CD4-positive, CD25-positive, alpha-beta regulatory T cell (primary cell): ENCODE results near the gene PATZ1. TPM values are rescaled to one million over a fixed set of nuclear protein-coding genes. Genes with fewer than 3 reads are reported as not detected.

Experiments
- ATAC-seq, 2 donors: fragments of 150-1000 bp; cut with Tn5 transposase; one replicate each; pipeline ENCODE4 v1.10.0; 2021; ENCODE audit warnings: low read depth in 2 of 2, moderate number of reproducible peaks in 2 of 2, moderate library complexity in 1 of 2
- DNase-seq, 3 donors: peaks; one replicate each; pipeline versions ENCODE4 v3.0.0 to v3.0.0-alpha.2; 2012 to 2022; ENCODE audit warnings: mixed read lengths in 1 of 3
- H3K27ac ChIP-seq: one replicate; pipeline ENCODE4 v1.7.0; 2013; ENCODE audit warnings: mild to moderate bottlenecking, low read length; ENCODE audit not compliant: insufficient read depth, poor library complexity, severe bottlenecking
- H3K27me3 ChIP-seq: one replicate; pipeline ENCODE4 v1.7.0; 2013; ENCODE audit warnings: low read length; ENCODE audit not compliant: control insufficient read depth, insufficient read depth
- H3K36me3 ChIP-seq: one replicate; pipeline ENCODE4 v1.7.0; 2013; ENCODE audit warnings: mild to moderate bottlenecking, low read length, moderate library complexity; ENCODE audit not compliant: control insufficient read depth, insufficient read depth
- H3K4me1 ChIP-seq: 2 replicates; pipeline ENCODE4 v1.7.0; 2013; ENCODE audit warnings: mild to moderate bottlenecking, low read length; ENCODE audit not compliant: insufficient read depth, control insufficient read depth, poor library complexity, severe bottlenecking
- H3K4me3 ChIP-seq: one replicate; pipeline ENCODE4 v1.7.0; 2013; ENCODE audit warnings: low read depth, mild to moderate bottlenecking, low read length, moderate library complexity
- H3K9me3 ChIP-seq, 2 experiments: 1 replicate in 1 of 2; 2 replicates in 1 of 2; pipeline ENCODE4 v1.7.0; 2013; ENCODE audit warnings: low read length in 2 of 2, mild to moderate bottlenecking in 1 of 2, moderate library complexity in 1 of 2; ENCODE audit not compliant: control insufficient read depth in 2 of 2
- H3K27ac Mint-ChIP-seq, 3 donors: one replicate each; pipeline ENCODE4 v1.8.0; 2020 to 2022; ENCODE audit warnings: mild to moderate bottlenecking in 3 of 3, mixed read lengths in 3 of 3, moderate library complexity in 2 of 3
- H3K27me3 Mint-ChIP-seq: one replicate; pipeline ENCODE4 v1.8.0; 2022; ENCODE audit warnings: mild to moderate bottlenecking, mixed read lengths
- H3K36me3 Mint-ChIP-seq: one replicate; pipeline ENCODE4 v1.8.0; 2020; ENCODE audit warnings: mixed read lengths
- H3K4me1 Mint-ChIP-seq, 4 donors: one replicate each; pipeline ENCODE4 v1.8.0; 2020 to 2022; ENCODE audit warnings: mixed read lengths in 4 of 4, mild to moderate bottlenecking in 1 of 4
- H3K4me3 Mint-ChIP-seq, 4 donors: one replicate each; pipeline ENCODE4 v1.8.0; 2020 to 2022; ENCODE audit warnings: mild to moderate bottlenecking in 4 of 4, mixed read lengths in 4 of 4, moderate library complexity in 3 of 4
- H3K9me3 Mint-ChIP-seq, 7 donors: one replicate each; pipeline ENCODE4 v1.8.0; 2020 to 2022; ENCODE audit warnings: mixed read lengths in 7 of 7, mild to moderate bottlenecking in 3 of 7, moderate library complexity in 2 of 7
- polyA plus RNA-seq, 4 donors: library from polyadenylated mRNA; unstranded; fragments of 300-500 nt; fragmentation: Illumina TruSeq; gene quantifications; one replicate each; pipeline ENCODE4 v1.2.3, GENCODE V29; 2021
- total RNA-seq: library from RNA; stranded (reverse); gene quantifications from one replicate; pipeline ENCODE4 v1.2.3, GENCODE V29; 2022

Gene PATZ1
- total and polyA plus RNA-seq, 5 donors from 2014 or later, result 8.2 to 38.9 (median 12.2) TPM

- H3K9me3 ChIP-seq, result no peaks in the 10 kb centered on the region
- H3K36me3 Mint-ChIP-seq, result peaks cover 48% of the 10 kb centered on the region
- H3K9me3 Mint-ChIP-seq, result peaks cover 0 to 1% (median 0%) of the 10 kb centered on the region in 7 donors
- no peaks in the 10 kb centered on the region for H3K27me3 ChIP-seq
- no peak for ATAC-seq
- H3K36me3 ChIP-seq, result peaks cover 45% of the 10 kb centered on the region
- H3K27ac ChIP-seq, result peak overlapping the region; percentile 80
- H3K4me3 ChIP-seq, result no peak overlapping the region
- H3K27me3 Mint-ChIP-seq, result no peaks in the 10 kb centered on the region
- H3K4me1 Mint-ChIP-seq, result peaks cover 24 to 95% (median 58%) of the 10 kb centered on the region in 4 donors
- no peak for DNase-seq
- H3K4me1 ChIP-seq, result peaks cover 72% of the 10 kb centered on the region
- H3K27ac Mint-ChIP-seq, result peak overlapping the region; percentile 92 to 98 (median 92)
- H3K4me3 Mint-ChIP-seq, result peak overlapping the region in 3 of 4 donors; percentile 13 to 47 (median 26)
Observed at GRCh38 chr22:31276426-31277167, 69.5 kb downstream of the PATZ1 start.

Other genes with a start within 250 kb of the PATZ1 start
- 30.6 TPM for gene SELENOM, start 238.8 kb downstream of the PATZ1 start, total RNA-seq
- gene SELENOM, start 238.8 kb downstream of the PATZ1 start, polyA plus RNA-seq, result 100 to 1,000 TPM; 113 to 142 (median 133) TPM
- not detected for gene INPP5J, start 223.4 kb downstream of the PATZ1 start, total RNA-seq
- gene INPP5J, start 223.4 kb downstream of the PATZ1 start, polyA plus RNA-seq, result under 1 TPM in 1 of 4 donors, not detected in 3; 0.47 TPM
- gene PLA2G3, start 205.8 kb downstream of the PATZ1 start, total RNA-seq, result not detected
- gene PLA2G3, start 205.8 kb downstream of the PATZ1 start, polyA plus RNA-seq, result not detected
- 13.8 TPM for gene RNF185, start 186.2 kb downstream of the PATZ1 start, total RNA-seq
- 10 to 100 TPM; 23.6 to 34.7 (median 30.4) TPM for gene RNF185, start 186.2 kb downstream of the PATZ1 start, polyA plus RNA-seq
- gene LIMK2, start 134.0 kb downstream of the PATZ1 start, total RNA-seq, result 42.4 TPM
- gene LIMK2, start 134.0 kb downstream of the PATZ1 start, polyA plus RNA-seq, result 10 to 100 TPM; 22.4 to 33.2 (median 24.9) TPM
- gene PIK3IP1, start 53.9 kb downstream of the PATZ1 start, total RNA-seq, result 534 TPM
- 100 to 1,000 TPM; 425 to 700 (median 557) TPM for gene PIK3IP1, start 53.9 kb downstream of the PATZ1 start, polyA plus RNA-seq
- gene DRG1, start 53.3 kb upstream of the PATZ1 start, total RNA-seq, result 53.8 TPM
- 100 to 1,000 TPM in 1 of 4 donors, 10 to 100 TPM in 3; 86.3 to 105 (median 91.6) TPM for gene DRG1, start 53.3 kb upstream of the PATZ1 start, polyA plus RNA-seq
- gene EIF4ENIF1, start 143.5 kb upstream of the PATZ1 start, total RNA-seq, result 26.6 TPM
- gene EIF4ENIF1, start 143.5 kb upstream of the PATZ1 start, polyA plus RNA-seq, result 10 to 100 TPM in 3 of 4 donors, 1 to 10 TPM in 1; 9.3 to 14.6 (median 10.9) TPM
- 300 TPM for gene SFI1, start 150.2 kb upstream of the PATZ1 start, total RNA-seq
- gene SFI1, start 150.2 kb upstream of the PATZ1 start, polyA plus RNA-seq, result 10 to 100 TPM; 18.6 to 36.1 (median 28.0) TPM